ENCODE measurements around the gene ADPRH. TPM values are rescaled to one million over a fixed set of nuclear protein-coding genes. Genes with fewer than 3 reads are reported as not detected.

The ADPRH gene
- total and polyA plus RNA-seq, 11 donors, result 5.0 to 17.5 (median 11.5) TPM

DNA sequence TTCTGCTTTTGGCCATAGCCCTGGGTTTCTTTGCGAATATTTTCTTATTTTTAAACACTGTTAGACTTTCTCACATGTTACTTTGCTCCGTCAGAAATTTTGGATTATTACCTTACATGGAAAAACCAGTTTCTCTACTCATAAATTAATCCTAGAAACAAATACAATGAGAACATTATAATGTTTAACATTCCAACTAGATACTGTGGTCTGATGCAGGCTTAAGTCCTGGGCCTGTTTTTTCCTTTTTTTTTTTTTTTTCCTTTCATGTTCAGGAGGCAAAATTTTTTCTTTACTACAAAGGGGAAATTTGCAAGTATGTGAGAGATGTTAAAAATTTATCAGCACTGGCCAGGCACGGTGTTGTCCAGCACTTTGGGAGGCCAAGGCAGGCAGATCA lies 52.2 kb downstream of the ADPRH start:
- H3K27ac ChIP-seq, result peak overlapping the region in 7 of 12 donors; percentile 57 to 84 (median 76)
- H3K36me3 ChIP-seq, result no peaks in the 10 kb centered on the region
- no peaks in the 10 kb centered on the region for H3K9me3 ChIP-seq
- no peaks in the 10 kb centered on the region for H3K27me3 ChIP-seq
- H3K4me3 ChIP-seq, result no peak overlapping the region
- peaks cover 0 to 73% (median 48%) of the 10 kb centered on the region in 12 donors for H3K4me1 ChIP-seq
- ATAC-seq (no peak), DNase-seq (no peak)
- intact Hi-C loops (cut with DNase I), result no loop called here
- no peak for TF ChIP-seq POLR2A (IDR thresholded peaks at IDR 0.05)
- TF ChIP-seq, protein P1, sequence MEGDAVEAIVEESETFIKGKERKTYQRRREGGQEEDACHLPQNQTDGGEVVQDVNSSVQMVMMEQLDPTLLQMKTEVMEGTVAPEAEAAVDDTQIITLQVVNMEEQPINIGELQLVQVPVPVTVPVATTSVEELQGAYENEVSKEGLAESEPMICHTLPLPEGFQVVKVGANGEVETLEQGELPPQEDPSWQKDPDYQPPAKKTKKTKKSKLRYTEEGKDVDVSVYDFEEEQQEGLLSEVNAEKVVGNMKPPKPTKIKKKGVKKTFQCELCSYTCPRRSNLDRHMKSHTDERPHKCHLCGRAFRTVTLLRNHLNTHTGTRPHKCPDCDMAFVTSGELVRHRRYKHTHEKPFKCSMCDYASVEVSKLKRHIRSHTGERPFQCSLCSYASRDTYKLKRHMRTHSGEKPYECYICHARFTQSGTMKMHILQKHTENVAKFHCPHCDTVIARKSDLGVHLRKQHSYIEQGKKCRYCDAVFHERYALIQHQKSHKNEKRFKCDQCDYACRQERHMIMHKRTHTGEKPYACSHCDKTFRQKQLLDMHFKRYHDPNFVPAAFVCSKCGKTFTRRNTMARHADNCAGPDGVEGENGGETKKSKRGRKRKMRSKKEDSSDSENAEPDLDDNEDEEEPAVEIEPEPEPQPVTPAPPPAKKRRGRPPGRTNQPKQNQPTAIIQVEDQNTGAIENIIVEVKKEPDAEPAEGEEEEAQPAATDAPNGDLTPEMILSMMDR (IDR thresholded peaks at IDR 0.05), result no peak
- WGBS, 4 donors, result 79 to 86% (median 83%) methylated on average over 3 of the region's 3 CpGs

DNA sequence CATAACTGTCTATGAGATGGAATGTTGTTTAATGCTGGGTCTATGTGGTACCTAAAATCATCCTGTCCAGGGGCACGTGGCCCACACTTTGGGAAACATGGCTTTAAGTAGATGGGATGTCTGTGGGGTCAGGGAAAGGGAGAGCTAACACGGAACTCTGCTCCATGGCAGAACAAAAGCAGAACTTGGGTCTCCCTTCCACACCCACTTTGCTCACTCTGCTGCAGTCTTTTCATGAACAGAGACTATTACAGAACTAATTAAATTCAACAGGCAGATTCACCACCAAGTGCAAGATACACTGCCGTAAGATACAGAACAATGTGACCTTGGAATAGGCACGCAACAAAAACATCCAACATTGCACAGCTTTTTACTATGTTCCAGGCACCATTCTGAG lies 52.9 kb downstream of the ADPRH start:
- Histone ChIP-seq H3K4me1 (peaks cover 2 to 73% (median 52%) of the 10 kb centered on the region in 12 donors), H3K9me3 (no peaks in the 10 kb centered on the region), H3K4me3 (no peak overlapping the region), H3K27me3 (no peaks in the 10 kb centered on the region), H3K36me3 (no peaks in the 10 kb centered on the region), H3K27ac (peak overlapping the region in 3 of 12 donors; percentile 1 to 81 (median 24))
- intact Hi-C loops (cut with DNase I), result no loop called here
- DNase-seq (no peak), ATAC-seq (no peak)
- TF ChIP-seq, protein P1 (IDR thresholded peaks at IDR 0.05), result no peak
- TF ChIP-seq POLR2A (IDR thresholded peaks at IDR 0.05), result no peak
- WGBS, 4 donors, result 71 to 80% (median 76%) methylated on average over 4 of the region's 4 CpGs

DNA sequence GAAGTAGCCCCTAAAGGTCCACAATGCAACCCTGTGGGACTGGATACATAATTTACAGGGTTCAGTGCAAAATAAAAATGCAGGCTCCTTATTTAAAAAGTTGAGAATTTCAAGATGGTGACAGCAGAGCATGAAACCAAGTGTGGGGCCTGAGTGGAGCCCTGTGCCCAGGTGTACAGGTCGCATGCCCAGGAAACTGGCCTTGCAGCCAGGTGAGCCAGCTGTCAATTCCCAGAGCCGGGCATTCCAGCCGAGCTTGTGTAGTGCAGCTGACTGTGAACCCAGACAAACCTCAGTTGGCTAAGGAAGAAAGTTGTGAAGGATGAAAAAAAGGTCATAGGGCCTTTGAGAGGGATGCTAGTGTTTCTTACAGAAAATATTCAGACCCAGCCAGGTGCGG lies 53.5 kb downstream of the ADPRH start:
- no peaks in the 10 kb centered on the region for H3K27me3 ChIP-seq
- intact Hi-C loops (cut with DNase I), result no loop called here
- no peak overlapping the region for H3K4me3 ChIP-seq
- ATAC-seq (no peak), DNase-seq (no peak)
- no peaks in the 10 kb centered on the region for H3K36me3 ChIP-seq
- H3K4me1 ChIP-seq, result peaks cover 3 to 73% (median 54%) of the 10 kb centered on the region in 12 donors
- H3K9me3 ChIP-seq, result no peaks in the 10 kb centered on the region
- TF ChIP-seq POLR2A (IDR thresholded peaks at IDR 0.05), result no peak
- TF ChIP-seq, protein P1 (IDR thresholded peaks at IDR 0.05), result no peak
- WGBS, 4 donors, result 81 to 94% (median 87%) methylated on average over 4 of the region's 4 CpGs
- peak overlapping the region in 2 of 12 donors; percentile 1 to 24 for H3K27ac ChIP-seq

DNA sequence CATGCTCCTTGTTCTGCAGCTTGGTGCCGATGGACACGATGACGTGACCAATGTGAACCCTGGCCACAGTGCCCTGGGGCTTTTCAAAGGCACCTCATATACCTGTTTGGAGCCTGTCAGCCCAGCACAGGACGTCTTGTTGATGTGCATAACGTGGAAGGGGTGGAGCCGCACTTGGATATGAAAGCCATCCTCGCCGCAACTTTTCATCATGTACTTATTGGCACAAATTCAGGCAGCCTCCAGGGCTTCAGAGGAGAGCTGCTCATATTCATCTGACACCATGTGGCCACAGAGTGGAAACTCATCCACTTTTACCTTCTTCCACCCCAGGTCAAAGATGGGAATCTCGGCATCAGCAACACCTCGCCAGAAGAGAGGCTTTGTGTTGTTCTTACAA lies 56.4 kb downstream of the ADPRH start:
- H3K4me1 ChIP-seq, result peaks cover 3 to 68% (median 50%) of the 10 kb centered on the region in 12 donors
- H3K36me3 ChIP-seq, result peaks cover 0 to 15% (median 0%) of the 10 kb centered on the region in 9 donors
- TF ChIP-seq, protein P1 (IDR thresholded peaks at IDR 0.05), result peak in 2 of 12 donors; percentile 18 to 21
- TF ChIP-seq POLR2A (IDR thresholded peaks at IDR 0.05), result peak in 1 of 2 donors; percentile 32
- H3K4me3 ChIP-seq, result no peak overlapping the region
- peak overlapping the region; percentile 3 to 97 (median 85) for H3K27ac ChIP-seq
- no peaks in the 10 kb centered on the region for H3K27me3 ChIP-seq
- peak in 1 of 5 donors; percentile 47 for DNase-seq
- ATAC-seq, result peak; percentile 0 to 17 (median 9)
- no peaks in the 10 kb centered on the region for H3K9me3 ChIP-seq
- WGBS, 4 donors, result 46 to 60% (median 50%) methylated on average over 10 of the region's 10 CpGs
- intact Hi-C loops (cut with DNase I), result loop anchor here in 5 of 10 donors (2.0 to 5.0 kb wide), 7 partner anchors 33 to 113 kb away; partner anchors contain the start of genes ADPRH (in 2 of the 5), COX17 (in 2 of the 5) and PLA1A (in 2 of the 5)
